CD4-positive, alpha-beta T cell treated with Interleukin-4 for 4 hours (primary cell): ENCODE data around the gene CNTRL.
"Not testable (repeated sequence)": the region's sequence is repeated elsewhere in the genome, so short reads cannot be mapped to it uniquely, and the experiment has no call there.

Source experiments
- DNase-seq: peaks from one replicate; pipeline ENCODE4 v3.0.0-alpha.2; 2020

CNTRL gene

GRCh38 chr9:121138561-121138960, 63.8 kb downstream of the CNTRL start:
- DNase-seq = no peak

- no peak for DNase-seq
Measured at GRCh38 chr9:121138973-121139372, 64.2 kb downstream of the CNTRL start.

- DNase-seq = no peak
Measured at GRCh38 chr9:121140162-121140561, 65.4 kb downstream of the CNTRL start.

GRCh38 chr9:121141306-121141705, 66.6 kb downstream of the CNTRL start:
- DNase-seq = no peak

- no peak for DNase-seq
Measured at GRCh38 chr9:121141706-121142105, 67.0 kb downstream of the CNTRL start.

GRCh38 chr9:121143771-121144170, 69.0 kb downstream of the CNTRL start:
- DNase-seq = no peak

- no peak for DNase-seq
Measured at GRCh38 chr9:121144482-121144881, 69.7 kb downstream of the CNTRL start.

- DNase-seq = no peak
Measured at GRCh38 chr9:121150188-121150587, 75.4 kb downstream of the CNTRL start.

- DNase-seq = no peak
Measured at GRCh38 chr9:121153642-121154041, 78.9 kb downstream of the CNTRL start.

GRCh38 chr9:121154782-121155181, 80.0 kb downstream of the CNTRL start:
- DNase-seq = no peak

- peak; percentile 54 for DNase-seq
Measured at GRCh38 chr9:121156263-121156731, 81.5 kb downstream of the CNTRL start.

GRCh38 chr9:121157939-121158338, 83.2 kb downstream of the CNTRL start:
- DNase-seq = no peak

GRCh38 chr9:121160025-121160424, 85.3 kb downstream of the CNTRL start:
- DNase-seq = no peak

- no peak for DNase-seq
Measured at GRCh38 chr9:121168052-121168451, 93.3 kb downstream of the CNTRL start.

GRCh38 chr9:121169094-121169601, 94.4 kb downstream of the CNTRL start:
- peak; percentile 9 for DNase-seq

GRCh38 chr9:121171236-121171635, 96.5 kb downstream of the CNTRL start:
- DNase-seq = no peak

- no peak for DNase-seq
Measured at GRCh38 chr9:121172726-121173487, 98.2 kb downstream of the CNTRL start.

- no peak for DNase-seq
Measured at GRCh38 chr9:121173501-121173900, 98.7 kb downstream of the CNTRL start.

- DNase-seq = no peak
Measured at GRCh38 chr9:121178676-121179372, 104.1 kb downstream of the CNTRL start.

GRCh38 chr9:121179373-121179721, 104.6 kb downstream of the CNTRL start:
- DNase-seq = not testable (repeated sequence)

GRCh38 chr9:121179930-121180681, 105.4 kb downstream of the CNTRL start:
- DNase-seq = no peak

- DNase-seq = no peak
Measured at GRCh38 chr9:121182101-121182836, 107.5 kb downstream of the CNTRL start.

- no peak for DNase-seq
Measured at GRCh38 chr9:121182989-121183388, 108.2 kb downstream of the CNTRL start.
